ENCODE results near the gene ATP8B1. TPM values are rescaled to one million over a fixed set of nuclear protein-coding genes. Genes with fewer than 3 reads are reported as not detected.

The ATP8B1 gene
- total and polyA plus RNA-seq, 2 donors (not counting 3 experiments of a cell fraction or from before 2014, with no cell fraction given): 49.3 to 100 TPM

DNA sequence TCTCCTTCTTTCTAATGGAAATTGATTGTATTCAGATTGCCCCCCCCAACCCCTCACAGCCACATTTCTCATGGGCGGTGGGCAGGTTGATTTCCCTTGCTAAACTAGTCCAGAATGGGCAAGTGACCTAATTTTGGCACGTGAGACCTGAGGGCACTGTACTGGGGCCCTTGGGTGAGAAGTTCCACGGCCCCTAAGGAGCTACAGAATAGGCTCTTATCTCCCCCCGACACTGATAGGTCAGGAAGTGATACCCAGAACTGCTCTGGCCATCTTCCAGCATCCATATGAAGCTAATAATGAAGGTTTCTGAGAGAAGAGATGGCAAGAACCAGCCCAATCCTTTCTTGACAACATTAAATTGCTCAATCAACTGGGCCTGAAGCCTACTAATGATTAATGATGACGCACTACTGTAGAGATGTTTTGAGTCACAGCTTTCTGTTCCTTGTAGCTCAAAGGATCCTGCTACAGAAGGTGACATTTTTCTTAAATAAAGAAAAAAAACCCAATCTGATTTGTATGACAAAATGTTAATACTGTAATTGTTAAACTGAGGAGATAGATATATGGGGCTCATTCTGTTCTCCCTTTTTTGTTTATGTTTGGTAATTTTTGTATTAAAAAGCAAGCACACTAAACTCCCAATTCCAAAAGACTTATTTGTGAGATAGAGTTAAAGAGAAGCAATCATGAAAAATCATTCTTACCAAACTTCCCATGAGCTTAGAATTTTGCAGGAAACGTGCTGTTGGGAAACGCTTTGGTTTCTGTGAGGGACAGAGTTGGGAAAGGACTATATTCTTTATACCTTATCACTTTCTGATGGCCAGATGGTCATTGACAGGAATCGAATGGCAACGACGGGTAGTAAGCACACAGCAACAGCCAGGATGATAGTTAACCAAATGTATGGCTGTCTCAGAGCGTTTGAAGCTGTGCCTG is 153.3 kb downstream of the ATP8B1 start:
- DNase-seq (ENCODE audit: low read depth, low spot score): peak; percentile 33
- Histone ChIP-seq H3K9me3 (replicated peaks; ENCODE audit: control insufficient read depth, insufficient read depth, low read length) (no peaks in the 10 kb centered on the region), H3K27ac (ENCODE audit: insufficient read depth, low read depth, low read length) (no peak overlapping the region), H3K4me2 (ENCODE audit: insufficient read depth, low read length) (no peak overlapping the region), H2AFZ (ENCODE audit: low read depth, low read length) (no peak overlapping the region), H3K79me2 (ENCODE audit: control insufficient read depth, insufficient read depth, low read length) (peaks cover 21% of the 10 kb centered on the region), H3K4me1 (ENCODE audit: control insufficient read depth, extremely low read depth, insufficient read depth, low read length) (peaks cover 6% of the 10 kb centered on the region), H3K27me3 (ENCODE audit: control insufficient read depth in 2 of 2, insufficient read depth in 2 of 2, low read length in 2 of 2) (no peaks in the 10 kb centered on the region), H4K20me1 (replicated peaks; ENCODE audit: control insufficient read depth, extremely low read depth, insufficient read depth, low read length) (no peaks in the 10 kb centered on the region), H3K9me1 (replicated peaks; ENCODE audit: control insufficient read depth, extremely low read depth, insufficient read depth, low read length) (no peaks in the 10 kb centered on the region), H3K4me3 (replicated peaks in 1 of 3; ENCODE audit: insufficient read depth in 1 of 3, low read depth in 1 of 3, low read length in 3 of 3) (no peak overlapping the region), H3K36me3 (ENCODE audit: control insufficient read depth in 2 of 2, extremely low read depth in 1 of 2, insufficient read depth in 2 of 2, low read length in 2 of 2) (peaks cover 16 to 17% of the 10 kb centered on the region in 2 experiments), H3K9ac (replicated peaks; ENCODE audit: extremely low read depth, insufficient read depth, low read length) (no peak overlapping the region)
- ChIA-PET POLR2A (no interaction called here), CTCF (interaction anchor here (0.8 to 1.0 kb wide), 4 partner anchors 10 to 232 kb away, joined by 3 to 4 read pairs (median 3); no protein-coding TSS in a partner anchor)
- BruUV-seq (replicated peaks): no TSS peak
- FAIRE-seq: no peak
- no peak for TF ChIP-seq EZH2 (IDR thresholded peaks at IDR 0.05; ENCODE audit: borderline replicate concordance, low read depth, low read length, severe bottlenecking)
- intact Hi-C loops (cut with micrococcal nuclease): no loop called here
- dilution Hi-C loops (cut with MboI; ENCODE audit: extremely low pct_ligation_motif_present, low sequenced_read_pairs): no loop called here

DNA sequence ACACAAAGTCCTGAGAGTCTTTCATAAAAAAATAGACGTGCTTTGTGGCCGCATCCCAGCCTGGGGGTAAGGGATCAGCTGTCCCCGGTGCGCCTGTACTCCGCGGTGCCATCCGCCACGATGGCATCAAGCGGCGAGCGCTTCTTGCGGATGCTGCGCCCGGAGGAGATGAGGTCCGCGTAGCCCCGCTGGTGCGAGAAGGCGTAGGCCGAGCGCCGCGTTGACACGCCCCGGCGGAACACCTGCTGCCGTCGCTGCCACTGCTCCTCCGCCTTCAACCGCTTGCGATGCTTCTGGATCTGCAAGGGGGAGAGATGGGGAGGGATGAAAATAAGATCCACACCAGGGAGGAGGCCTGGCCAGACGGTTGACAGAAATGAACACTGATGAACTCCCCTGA is 154.7 kb downstream of the ATP8B1 start:
- Histone ChIP-seq H3K36me3 (ENCODE audit: control insufficient read depth in 2 of 2, extremely low read depth in 1 of 2, insufficient read depth in 2 of 2, low read length in 2 of 2) (peaks cover 13 to 16% of the 10 kb centered on the region in 2 experiments), H3K4me3 (replicated peaks in 1 of 3; ENCODE audit: insufficient read depth in 1 of 3, low read depth in 1 of 3, low read length in 3 of 3) (no peak overlapping the region), H4K20me1 (replicated peaks; ENCODE audit: control insufficient read depth, extremely low read depth, insufficient read depth, low read length) (no peaks in the 10 kb centered on the region), H2AFZ (ENCODE audit: low read depth, low read length) (no peak overlapping the region), H3K9ac (replicated peaks; ENCODE audit: extremely low read depth, insufficient read depth, low read length) (no peak overlapping the region), H3K4me2 (ENCODE audit: insufficient read depth, low read length) (no peak overlapping the region), H3K4me1 (ENCODE audit: control insufficient read depth, extremely low read depth, insufficient read depth, low read length) (peaks cover 6% of the 10 kb centered on the region), H3K9me1 (replicated peaks; ENCODE audit: control insufficient read depth, extremely low read depth, insufficient read depth, low read length) (no peaks in the 10 kb centered on the region), H3K9me3 (replicated peaks; ENCODE audit: control insufficient read depth, insufficient read depth, low read length) (no peaks in the 10 kb centered on the region), H3K27me3 (ENCODE audit: control insufficient read depth in 2 of 2, insufficient read depth in 2 of 2, low read length in 2 of 2) (no peaks in the 10 kb centered on the region), H3K79me2 (ENCODE audit: control insufficient read depth, insufficient read depth, low read length) (peaks cover 21% of the 10 kb centered on the region), H3K27ac (ENCODE audit: insufficient read depth, low read depth, low read length) (no peak overlapping the region)
- BruUV-seq (replicated peaks): no TSS peak
- dilution Hi-C loops (cut with MboI; ENCODE audit: extremely low pct_ligation_motif_present, low sequenced_read_pairs) (no loop called here), intact Hi-C loops (cut with micrococcal nuclease) (no loop called here)
- DNase-seq (ENCODE audit: low read depth, low spot score): no peak
- no peak for FAIRE-seq
- POLR2A ChIA-PET: no interaction called here
- CTCF ChIA-PET: no interaction called here
- TF ChIP-seq GATA2 (IDR thresholded peaks at IDR 0.05; ENCODE audit: insufficient read depth, insufficient read length, low read depth, low read length): no peak
- TF ChIP-seq, protein P1, sequence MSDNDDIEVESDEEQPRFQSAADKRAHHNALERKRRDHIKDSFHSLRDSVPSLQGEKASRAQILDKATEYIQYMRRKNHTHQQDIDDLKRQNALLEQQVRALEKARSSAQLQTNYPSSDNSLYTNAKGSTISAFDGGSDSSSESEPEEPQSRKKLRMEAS (IDR thresholded peaks at IDR 0.05; ENCODE audit: insufficient read depth, insufficient read length): no peak
- TF ChIP-seq FOS (IDR thresholded peaks at IDR 0.05; ENCODE audit: borderline replicate concordance, insufficient read depth, low read length): no peak
- no peak for TF ChIP-seq POLR2AphosphoS5 (IDR thresholded peaks at IDR 0.05; ENCODE audit: insufficient read depth, low read depth, low read length)
- TF ChIP-seq JUN (IDR thresholded peaks at IDR 0.05; ENCODE audit: borderline replicate concordance, insufficient read depth, insufficient read length, low read depth): no peak
- TF ChIP-seq MYC (IDR thresholded peaks at IDR 0.05; ENCODE audit: low read depth, low read length): no peak
- TF ChIP-seq EZH2 (IDR thresholded peaks at IDR 0.05; ENCODE audit: borderline replicate concordance, low read depth, low read length, severe bottlenecking): no peak
- no peak for TF ChIP-seq POLR2A (IDR thresholded peaks at IDR 0.05; ENCODE audit: low read depth, low read length)
- TF ChIP-seq, protein P2, sequence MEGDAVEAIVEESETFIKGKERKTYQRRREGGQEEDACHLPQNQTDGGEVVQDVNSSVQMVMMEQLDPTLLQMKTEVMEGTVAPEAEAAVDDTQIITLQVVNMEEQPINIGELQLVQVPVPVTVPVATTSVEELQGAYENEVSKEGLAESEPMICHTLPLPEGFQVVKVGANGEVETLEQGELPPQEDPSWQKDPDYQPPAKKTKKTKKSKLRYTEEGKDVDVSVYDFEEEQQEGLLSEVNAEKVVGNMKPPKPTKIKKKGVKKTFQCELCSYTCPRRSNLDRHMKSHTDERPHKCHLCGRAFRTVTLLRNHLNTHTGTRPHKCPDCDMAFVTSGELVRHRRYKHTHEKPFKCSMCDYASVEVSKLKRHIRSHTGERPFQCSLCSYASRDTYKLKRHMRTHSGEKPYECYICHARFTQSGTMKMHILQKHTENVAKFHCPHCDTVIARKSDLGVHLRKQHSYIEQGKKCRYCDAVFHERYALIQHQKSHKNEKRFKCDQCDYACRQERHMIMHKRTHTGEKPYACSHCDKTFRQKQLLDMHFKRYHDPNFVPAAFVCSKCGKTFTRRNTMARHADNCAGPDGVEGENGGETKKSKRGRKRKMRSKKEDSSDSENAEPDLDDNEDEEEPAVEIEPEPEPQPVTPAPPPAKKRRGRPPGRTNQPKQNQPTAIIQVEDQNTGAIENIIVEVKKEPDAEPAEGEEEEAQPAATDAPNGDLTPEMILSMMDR (IDR thresholded peaks at IDR 0.05; ENCODE audit: extremely low read depth in 1 of 2, insufficient read depth in 1 of 2, low read depth in 1 of 2, low read length in 2 of 2): no peak

All from endothelial cell of umbilical vein (primary cell).